Stimulated activated naive B cell treated with anti-CD40 and anti-IgM and Interleukin-4, amounts not matched to agents 10 μg/mL and 1 μg/mL and 100 μg/mL, for 72 hours (primary cell): ENCODE measurements around the gene FN3K.

Experiments used
- ATAC-seq, 2 donors: fragments of 150-1000 bp; cut with Tn5 transposase; replicated peaks; 2 replicates each; pipeline ENCODE4 v1.10.0; 2021; ENCODE audit warnings: moderate library complexity in 1 of 2
- DNase-seq: peaks from one replicate; pipeline ENCODE4 v3.0.0; 2021
- H3K27ac Mint-ChIP-seq: one replicate; pipeline ENCODE4 v1.8.0; 2022; ENCODE audit warnings: mild to moderate bottlenecking, mixed read lengths
- H3K27me3 Mint-ChIP-seq, 2 donors: one replicate each; pipeline ENCODE4 v1.8.0; 2022; ENCODE audit warnings: mixed read lengths in 2 of 2
- H3K36me3 Mint-ChIP-seq, 2 donors: one replicate each; pipeline ENCODE4 v1.8.0; 2022; ENCODE audit warnings: mixed read lengths in 2 of 2, mild to moderate bottlenecking in 1 of 2
- H3K4me1 Mint-ChIP-seq, 2 donors: one replicate each; pipeline ENCODE4 v1.8.0; 2022; ENCODE audit warnings: mixed read lengths in 2 of 2, mild to moderate bottlenecking in 1 of 2
- H3K4me3 Mint-ChIP-seq, 2 donors: one replicate each; pipeline ENCODE4 v1.8.0; 2022; ENCODE audit warnings: mild to moderate bottlenecking in 2 of 2, mixed read lengths in 2 of 2, moderate library complexity in 1 of 2
- H3K9me3 Mint-ChIP-seq, 2 donors: one replicate each; pipeline ENCODE4 v1.8.0; 2022; ENCODE audit warnings: mixed read lengths in 2 of 2, mild to moderate bottlenecking in 1 of 2

The FN3K gene

DNA sequence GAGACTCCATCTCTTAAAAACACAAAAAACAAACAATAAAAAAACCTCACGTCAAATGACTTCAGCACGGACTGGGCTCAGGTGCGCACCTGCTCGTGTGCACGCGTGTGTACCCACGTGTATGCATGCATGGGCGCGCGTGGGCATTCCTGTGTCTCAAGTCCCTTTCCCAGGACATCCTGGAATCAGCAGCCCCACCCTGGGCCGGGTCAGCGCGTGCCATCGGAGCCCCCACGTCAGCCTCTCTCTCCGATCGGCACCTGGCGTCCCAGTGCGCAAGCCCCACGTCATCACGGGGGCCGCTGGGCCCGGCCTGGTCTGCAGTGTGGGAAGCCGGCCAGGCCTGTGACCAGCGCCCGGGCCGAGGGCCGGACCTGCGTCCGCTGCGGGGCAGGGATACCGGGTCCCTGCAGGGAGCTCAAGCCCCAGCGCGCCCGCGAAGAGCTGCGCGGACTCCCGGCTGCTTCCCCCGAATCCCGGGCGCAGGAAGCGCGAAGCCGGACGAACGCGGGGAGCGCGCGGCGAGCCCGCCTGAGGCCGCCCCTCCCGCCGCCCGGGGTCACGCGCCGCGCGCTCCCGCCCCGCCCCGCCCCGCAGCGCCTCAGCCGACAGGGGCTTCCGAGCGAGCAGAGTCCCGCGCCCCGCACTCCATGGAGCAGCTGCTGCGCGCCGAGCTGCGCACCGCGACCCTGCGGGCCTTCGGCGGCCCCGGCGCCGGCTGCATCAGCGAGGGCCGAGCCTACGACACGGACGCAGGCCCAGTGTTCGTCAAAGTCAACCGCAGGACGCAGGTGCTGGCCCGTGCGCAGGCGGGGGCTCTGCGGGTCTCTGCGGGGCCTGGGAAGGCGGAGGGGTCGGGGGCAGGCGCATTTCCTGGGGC is at the start of gene FN3K:
TSS of gene FN3K (plus strand) at position 629 of the 880 bp plus-strand sequence. CDS start at position 651, 22 bp downstream.
- H3K36me3 Mint-ChIP-seq, result peaks cover 33 to 44% of the 10 kb centered on the region in 2 donors
- H3K9me3 Mint-ChIP-seq, result peaks cover 8 to 13% of the 10 kb centered on the region in 2 donors
- peaks cover 7 to 16% of the 10 kb centered on the region in 2 donors for H3K27me3 Mint-ChIP-seq
- DNase-seq (no peak), ATAC-seq (peak; percentile 66 to 71)
- H3K4me3 Mint-ChIP-seq, result peak within 1 kb of the TSS; percentile 10 to 64
- no peak within 1 kb of the TSS for H3K27ac Mint-ChIP-seq
- peaks cover 0 to 6% of the 10 kb centered on the region in 2 donors for H3K4me1 Mint-ChIP-seq

- no peak overlapping the region for H3K4me3 Mint-ChIP-seq
- no peak overlapping the region for H3K27ac Mint-ChIP-seq
- H3K9me3 Mint-ChIP-seq, result peaks cover 0 to 5% of the 10 kb centered on the region in 2 donors
- no peak for DNase-seq
- peaks cover 2 to 5% of the 10 kb centered on the region in 2 donors for H3K4me1 Mint-ChIP-seq
- H3K27me3 Mint-ChIP-seq, result no peaks in the 10 kb centered on the region
- peaks cover 2 to 4% of the 10 kb centered on the region in 2 donors for H3K36me3 Mint-ChIP-seq
- ATAC-seq, result no peak
Observed at GRCh38 chr17:82686366-82687324, 48.8 kb upstream of the FN3K start.

DNA sequence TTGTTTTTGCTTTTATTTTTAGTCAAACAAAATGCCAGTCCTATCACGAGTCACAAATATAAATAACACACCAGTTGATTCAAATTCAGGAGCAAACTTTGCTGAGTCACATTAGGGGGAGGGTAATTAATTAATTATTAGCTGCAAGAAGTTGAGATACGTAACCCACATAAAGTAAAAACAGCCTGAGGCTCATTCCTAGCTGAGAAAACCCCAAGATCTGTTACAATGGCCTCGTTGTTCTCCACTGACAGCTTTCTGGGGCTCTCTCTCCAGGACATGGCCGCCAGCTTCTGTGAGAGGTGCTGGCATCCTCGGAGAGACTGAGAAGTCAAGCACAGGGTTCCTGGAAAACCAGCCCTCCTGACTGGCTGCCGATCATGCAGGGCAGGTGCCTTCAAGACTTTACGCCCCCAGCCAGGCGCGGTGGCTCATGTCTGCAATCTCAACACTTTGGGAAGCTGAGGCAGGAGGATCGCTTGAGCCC is 48.0 kb upstream of the FN3K start:
- peaks cover 5 to 7% of the 10 kb centered on the region in 2 donors for H3K4me1 Mint-ChIP-seq
- DNase-seq (no peak), ATAC-seq (no peak)
- H3K27ac Mint-ChIP-seq, result no peak overlapping the region
- no peaks in the 10 kb centered on the region for H3K27me3 Mint-ChIP-seq
- no peaks in the 10 kb centered on the region for H3K9me3 Mint-ChIP-seq
- peaks cover 3 to 4% of the 10 kb centered on the region in 2 donors for H3K36me3 Mint-ChIP-seq
- no peak overlapping the region for H3K4me3 Mint-ChIP-seq

GRCh38 chr17:82687871-82688270 is 47.5 kb upstream of the FN3K start:
- DNase-seq, result no peak
- ATAC-seq, result no peak
- peaks cover 3 to 4% of the 10 kb centered on the region in 2 donors for H3K36me3 Mint-ChIP-seq

DNA sequence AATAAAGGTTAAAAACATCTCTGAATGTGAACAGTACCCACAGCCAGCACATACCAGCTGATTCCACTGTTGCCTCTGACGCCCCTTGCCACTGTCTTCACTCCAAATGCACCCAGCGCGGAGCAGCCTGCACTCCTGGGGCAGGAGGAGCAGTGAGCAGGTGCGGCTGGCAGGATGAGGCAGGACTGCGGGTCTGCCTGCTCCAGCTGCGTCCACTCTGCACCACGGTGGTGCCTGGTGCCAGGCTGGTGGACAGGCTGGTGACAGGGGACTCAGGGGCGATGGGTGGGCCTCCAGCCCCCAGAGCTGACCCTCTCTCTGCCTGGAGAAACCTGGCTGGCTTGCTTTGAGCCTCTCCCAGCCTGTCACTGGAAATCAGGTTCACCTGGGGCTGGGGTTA is 46.3 kb upstream of the FN3K start:
- no peaks in the 10 kb centered on the region for H3K9me3 Mint-ChIP-seq
- ATAC-seq (no peak), DNase-seq (no peak)
- H3K27me3 Mint-ChIP-seq, result no peaks in the 10 kb centered on the region
- H3K4me3 Mint-ChIP-seq, result no peak overlapping the region
- peaks cover 5 to 7% of the 10 kb centered on the region in 2 donors for H3K4me1 Mint-ChIP-seq
- H3K36me3 Mint-ChIP-seq, result peaks cover 6 to 9% of the 10 kb centered on the region in 2 donors
- H3K27ac Mint-ChIP-seq, result no peak overlapping the region

More at GRCh38 chr17:82687871-82688270, 47.5 kb upstream of the FN3K start:
- Mint-ChIP-seq H3K4me1 (peaks cover 5 to 7% of the 10 kb centered on the region in 2 donors), H3K27me3 (no peaks in the 10 kb centered on the region), H3K27ac (no peak overlapping the region), H3K4me3 (no peak overlapping the region), H3K9me3 (no peaks in the 10 kb centered on the region)

GRCh38 chr17:82690786-82691489 is 44.5 kb upstream of the FN3K start:
- H3K27ac Mint-ChIP-seq, result no peak overlapping the region
- ATAC-seq (no peak), DNase-seq (no peak)
- H3K27me3 Mint-ChIP-seq, result peaks cover 0 to under 1% of the 10 kb centered on the region in 2 donors
- peaks cover 16 to 19% of the 10 kb centered on the region in 2 donors for H3K36me3 Mint-ChIP-seq
- H3K4me3 Mint-ChIP-seq, result no peak overlapping the region
- peaks cover 7 to 9% of the 10 kb centered on the region in 2 donors for H3K9me3 Mint-ChIP-seq
- peaks cover 0 to 7% of the 10 kb centered on the region in 2 donors for H3K4me1 Mint-ChIP-seq

GRCh38 chr17:82691714-82692113 is 43.7 kb upstream of the FN3K start:
- Mint-ChIP-seq H3K9me3 (peaks cover 7 to 9% of the 10 kb centered on the region in 2 donors), H3K27me3 (peaks cover 1 to 8% of the 10 kb centered on the region in 2 donors), H3K27ac (no peak overlapping the region), H3K4me1 (peaks cover under 1 to 7% of the 10 kb centered on the region in 2 donors), H3K36me3 (peaks cover 16 to 19% of the 10 kb centered on the region in 2 donors), H3K4me3 (no peak overlapping the region)
- ATAC-seq (no peak), DNase-seq (no peak)

DNA sequence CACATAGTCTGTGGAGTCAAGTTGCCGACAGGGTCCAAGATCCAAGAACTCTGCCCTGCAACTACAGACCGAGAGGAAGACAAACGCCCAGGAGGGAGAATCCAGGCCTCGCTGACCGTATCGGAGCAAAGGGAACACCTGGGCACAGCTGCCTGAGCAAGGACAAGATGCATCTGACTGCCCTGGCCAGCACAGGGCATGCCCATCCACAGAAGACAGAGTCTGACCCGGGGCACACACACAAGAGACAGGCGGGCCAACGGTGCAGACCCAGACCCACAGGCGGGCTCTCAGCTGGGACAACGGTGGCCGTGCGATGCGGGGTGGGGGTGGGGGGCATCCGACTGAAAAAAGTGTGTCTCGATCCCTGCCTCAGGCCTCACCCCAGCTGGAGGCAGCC is 43.1 kb upstream of the FN3K start:
- Mint-ChIP-seq H3K9me3 (peaks cover 7 to 9% of the 10 kb centered on the region in 2 donors), H3K27ac (no peak overlapping the region), H3K4me3 (no peak overlapping the region), H3K4me1 (peaks cover 6 to 11% of the 10 kb centered on the region in 2 donors), H3K27me3 (peaks cover 7 to 14% of the 10 kb centered on the region in 2 donors), H3K36me3 (peaks cover 16 to 19% of the 10 kb centered on the region in 2 donors)
- no peak for ATAC-seq
- DNase-seq, result no peak

DNA sequence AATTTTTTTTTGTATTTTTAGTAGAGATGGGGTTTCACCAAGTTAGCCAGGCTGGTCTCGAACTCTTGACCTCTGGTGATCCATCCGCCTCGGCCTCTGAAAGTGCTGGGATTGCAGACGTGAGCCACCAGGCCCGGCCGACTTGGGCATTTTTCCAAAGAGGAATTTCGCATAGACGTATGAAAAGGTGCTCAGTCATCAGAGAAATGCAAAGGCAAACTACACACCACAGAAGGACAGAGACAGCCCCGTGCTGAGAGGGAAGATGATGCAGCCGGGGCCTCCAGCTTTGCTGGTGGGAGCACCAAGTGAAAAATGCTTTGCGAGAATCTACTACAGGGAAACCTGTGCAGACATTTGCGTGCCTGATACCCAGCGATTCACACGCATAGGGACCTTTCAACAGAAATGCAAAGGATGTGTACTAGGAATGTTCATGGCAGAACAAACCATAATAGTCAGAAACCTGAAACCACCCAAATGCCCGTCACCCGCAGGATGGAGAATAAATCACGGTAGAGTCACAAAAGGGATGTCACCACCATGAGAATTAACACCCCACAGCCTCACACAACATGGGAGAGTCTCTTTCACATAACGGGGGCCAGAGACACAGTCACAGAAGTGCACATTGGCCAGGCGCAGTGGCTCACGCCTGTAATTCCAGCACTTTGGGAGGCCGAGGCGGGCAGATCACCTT is 42.1 kb upstream of the FN3K start:
- no peak for DNase-seq
- no peak overlapping the region for H3K27ac Mint-ChIP-seq
- peaks cover 9 to 17% of the 10 kb centered on the region in 2 donors for H3K27me3 Mint-ChIP-seq
- peaks cover 16 to 19% of the 10 kb centered on the region in 2 donors for H3K36me3 Mint-ChIP-seq
- no peak for ATAC-seq
- H3K4me1 Mint-ChIP-seq, result peaks cover 9 to 12% of the 10 kb centered on the region in 2 donors
- H3K9me3 Mint-ChIP-seq, result peaks cover 7 to 9% of the 10 kb centered on the region in 2 donors
- H3K4me3 Mint-ChIP-seq, result no peak overlapping the region

DNA sequence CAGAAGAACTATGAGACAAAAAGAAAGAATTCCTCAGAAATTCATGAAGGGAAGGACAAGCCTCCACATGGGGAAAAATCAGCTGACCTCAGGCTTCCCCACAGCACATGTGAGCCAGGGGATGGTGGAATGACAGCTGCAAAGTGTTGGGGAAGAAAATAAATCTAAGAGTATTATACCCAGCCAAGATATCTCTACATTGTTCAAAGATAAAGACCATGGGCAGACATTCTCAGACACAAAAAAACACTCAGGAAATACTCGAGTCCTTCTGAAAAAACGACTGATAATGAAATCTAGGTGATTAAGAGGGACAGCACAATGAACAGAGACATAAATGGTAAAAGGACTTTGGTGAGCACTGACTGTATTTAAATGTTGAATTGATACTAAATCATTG is 40.8 kb upstream of the FN3K start:
- ATAC-seq, result no peak

DNA sequence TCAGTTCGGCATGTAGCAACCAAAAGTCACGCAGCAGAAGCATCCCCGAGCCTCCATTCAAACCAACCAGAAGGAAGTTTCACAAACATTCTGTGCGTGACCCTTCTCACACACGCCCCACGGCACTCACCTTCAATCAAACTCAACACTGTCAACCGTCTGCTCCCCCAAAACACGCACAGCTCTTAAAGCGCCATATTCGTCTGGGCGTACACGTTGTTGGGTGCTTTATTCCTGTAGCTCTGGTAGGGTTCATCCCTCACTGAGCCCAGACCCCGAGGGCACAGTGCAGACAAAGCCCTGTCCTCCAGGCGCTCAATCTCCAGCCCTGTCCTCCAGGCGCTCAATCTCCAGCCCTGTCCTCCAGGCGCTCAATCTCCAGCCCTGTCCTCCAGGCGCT is 39.2 kb upstream of the FN3K start:
- H3K4me1 Mint-ChIP-seq, result peaks cover 14 to 18% of the 10 kb centered on the region in 2 donors
- peaks cover 9 to 17% of the 10 kb centered on the region in 2 donors for H3K27me3 Mint-ChIP-seq
- no peak for ATAC-seq
- no peak overlapping the region for H3K4me3 Mint-ChIP-seq
- no peak overlapping the region for H3K27ac Mint-ChIP-seq
- no peak for DNase-seq
- peaks cover 13 to 19% of the 10 kb centered on the region in 2 donors for H3K36me3 Mint-ChIP-seq
- peaks cover 7 to 9% of the 10 kb centered on the region in 2 donors for H3K9me3 Mint-ChIP-seq

More for the DNA sequence above, 40.8 kb upstream of the FN3K start:
- Mint-ChIP-seq H3K9me3 (peaks cover 7 to 9% of the 10 kb centered on the region in 2 donors), H3K4me1 (peaks cover 14 to 16% of the 10 kb centered on the region in 2 donors), H3K27ac (no peak overlapping the region), H3K4me3 (no peak overlapping the region), H3K27me3 (peaks cover 9 to 17% of the 10 kb centered on the region in 2 donors), H3K36me3 (peaks cover 16 to 19% of the 10 kb centered on the region in 2 donors)
- no peak for DNase-seq

DNA sequence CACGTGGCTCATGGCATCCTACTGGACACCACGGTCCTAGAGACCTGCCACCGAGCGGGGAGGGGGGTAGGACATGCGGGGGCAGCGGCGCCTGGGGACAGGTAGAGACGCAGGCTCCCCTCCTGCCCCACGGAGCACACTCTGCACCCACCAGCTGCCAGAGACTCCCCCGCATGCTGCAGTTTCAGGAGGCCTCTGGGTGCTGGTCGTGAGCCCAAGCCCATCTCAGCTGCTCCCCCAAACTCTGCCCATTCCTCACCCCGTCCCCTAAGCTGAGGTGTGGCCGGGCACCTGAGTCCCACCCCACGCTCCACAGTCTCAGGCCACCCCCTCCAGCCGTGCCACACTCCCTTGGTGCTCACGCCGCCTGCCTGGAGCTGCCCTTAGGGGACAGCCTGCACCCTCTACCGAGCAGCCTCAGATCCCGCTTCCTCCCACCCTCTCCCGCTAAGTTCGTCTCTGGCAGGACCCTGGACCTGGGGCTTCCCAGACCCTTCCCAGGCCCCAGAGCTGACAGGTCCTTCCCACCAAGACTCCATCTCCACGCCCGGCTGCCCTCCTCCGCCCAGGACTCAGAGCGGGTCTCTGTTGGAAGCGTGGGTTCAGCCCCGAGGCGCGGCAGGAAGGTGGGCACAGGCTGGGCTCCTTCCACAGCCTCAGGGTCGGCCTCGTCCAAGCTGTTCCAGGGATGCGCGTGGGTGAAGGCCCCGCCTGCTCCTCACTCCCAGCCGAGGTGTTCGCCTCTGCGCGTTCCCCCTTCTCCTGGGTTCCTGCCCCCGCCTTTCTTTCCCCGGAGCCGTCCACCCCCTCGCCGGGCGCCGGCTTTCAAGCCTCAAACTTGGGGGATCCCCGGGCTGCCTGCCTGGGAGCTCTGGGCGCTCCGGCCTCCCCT is 38.3 kb upstream of the FN3K start:
- DNase-seq, result no peak
- Mint-ChIP-seq H3K27me3 (peaks cover 9 to 17% of the 10 kb centered on the region in 2 donors), H3K27ac (peak overlapping the region; percentile 37), H3K4me3 (peak overlapping the region; percentile 41 to 78), H3K36me3 (peaks cover 13 to 16% of the 10 kb centered on the region in 2 donors), H3K9me3 (peaks cover 7 to 9% of the 10 kb centered on the region in 2 donors), H3K4me1 (peaks cover 13 to 14% of the 10 kb centered on the region in 2 donors)
- no peak for ATAC-seq
